Activated CD8-positive, alpha-beta memory T cell treated with anti-CD3 and anti-CD28 coated beads, Interleukin-2, amount 50 U/mL, for 4 hours (primary cell): ENCODE measurements around the gene PSG5.
"Not testable (repeated sequence)": the region's sequence is repeated elsewhere in the genome, so short reads cannot be mapped to it uniquely, and the experiment has no call there.

Experiments
- DNase-seq: peaks from one replicate; pipeline ENCODE4 v3.0.0-alpha.2; 2020

PSG5 gene

GRCh38 chr19:43181869-43182771 is 4.2 kb downstream of the PSG5 start:
- DNase-seq, result not testable (repeated sequence)

- not testable (repeated sequence) for DNase-seq
These were observed 6.7 kb downstream of the PSG5 start for GRCh38 chr19:43179569-43180147.

GRCh38 chr19:43178577-43178976 is 7.8 kb downstream of the PSG5 start:
- not testable (repeated sequence) for DNase-seq

GRCh38 chr19:43165906-43166305 is 20.4 kb downstream of the PSG5 start:
- DNase-seq, result not testable (repeated sequence)

GRCh38 chr19:43163135-43163534 is 23.2 kb downstream of the PSG5 start:
- not testable (repeated sequence) for DNase-seq

- not testable (repeated sequence) for DNase-seq
These were observed 24.1 kb downstream of the PSG5 start for GRCh38 chr19:43162261-43162660.

- DNase-seq, result no peak
These were observed 34.1 kb downstream of the PSG5 start for GRCh38 chr19:43152214-43152613.

GRCh38 chr19:43149788-43150187 is 36.5 kb downstream of the PSG5 start:
- not testable (repeated sequence) for DNase-seq

- no peak for DNase-seq
These were observed 38.1 kb downstream of the PSG5 start for GRCh38 chr19:43148233-43148632.

GRCh38 chr19:43141763-43142162 is 44.6 kb downstream of the PSG5 start:
- not testable (repeated sequence) for DNase-seq

GRCh38 chr19:43132696-43133095 is 53.6 kb downstream of the PSG5 start:
- DNase-seq, result no peak

- not testable (repeated sequence) for DNase-seq
These were observed 55.0 kb downstream of the PSG5 start for GRCh38 chr19:43131281-43131842.

GRCh38 chr19:43129197-43129596 is 57.1 kb downstream of the PSG5 start:
- not testable (repeated sequence) for DNase-seq

- not testable (repeated sequence) for DNase-seq
These were observed 59.0 kb downstream of the PSG5 start for GRCh38 chr19:43127336-43127735.

- no peak for DNase-seq
These were observed 59.6 kb downstream of the PSG5 start for GRCh38 chr19:43126720-43127119.

GRCh38 chr19:43124360-43124759 is 62.0 kb downstream of the PSG5 start:
- DNase-seq, result no peak

GRCh38 chr19:43120433-43121026 is 65.8 kb downstream of the PSG5 start:
- DNase-seq, result not testable (repeated sequence)

- DNase-seq, result not testable (repeated sequence)
These were observed 66.8 kb downstream of the PSG5 start for GRCh38 chr19:43119526-43119925.
